ENCODE measurements around the gene ART4.

Gene ART4

GRCh38 chr12:14810167-14810952, 33.0 kb downstream of the ART4 start:
- no peak for DNase-seq

DNA sequence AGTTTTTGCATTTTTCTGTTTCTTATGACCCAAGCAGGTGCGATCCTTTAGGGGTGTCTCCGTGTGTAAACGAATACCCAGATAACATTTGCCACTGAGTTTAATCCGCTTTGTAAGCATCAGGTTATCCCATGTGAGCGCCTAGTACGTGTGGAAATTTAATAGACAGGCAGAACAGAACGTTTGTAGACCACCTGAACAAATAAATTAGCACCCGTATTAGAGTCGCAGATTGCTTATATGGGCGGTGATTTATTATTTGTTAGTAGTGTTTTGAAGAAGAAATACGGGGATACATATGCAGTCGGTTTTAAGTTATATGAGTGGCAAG, 39.5 kb downstream of the ART4 start:
- DNase-seq, result no peak

GRCh38 chr12:14803011-14803829, 40.1 kb downstream of the ART4 start, which contains the start of the genes C12orf60 and WBP11:
C12orf60 (plus strand) TSS chr12:14803670; CDS start chr12:14822936, 19,266 bp downstream.
WBP11 (minus strand) TSS chr12:14803478; CDS start chr12:14801383, 2,095 bp downstream.
- DNase-seq, result peak; percentile 96

- no peak for DNase-seq
Measured at GRCh38 chr12:14802721-14803010, 40.7 kb downstream of the ART4 start.

- no peak for DNase-seq
Measured at GRCh38 chr12:14802247-14802646, 41.1 kb downstream of the ART4 start.

GRCh38 chr12:14795028-14795448, 48.3 kb downstream of the ART4 start:
- DNase-seq, result no peak

GRCh38 chr12:14785568-14785967, 57.8 kb downstream of the ART4 start:
- no peak for DNase-seq

GRCh38 chr12:14784471-14784870, 58.9 kb downstream of the ART4 start:
- no peak for DNase-seq

DNA sequence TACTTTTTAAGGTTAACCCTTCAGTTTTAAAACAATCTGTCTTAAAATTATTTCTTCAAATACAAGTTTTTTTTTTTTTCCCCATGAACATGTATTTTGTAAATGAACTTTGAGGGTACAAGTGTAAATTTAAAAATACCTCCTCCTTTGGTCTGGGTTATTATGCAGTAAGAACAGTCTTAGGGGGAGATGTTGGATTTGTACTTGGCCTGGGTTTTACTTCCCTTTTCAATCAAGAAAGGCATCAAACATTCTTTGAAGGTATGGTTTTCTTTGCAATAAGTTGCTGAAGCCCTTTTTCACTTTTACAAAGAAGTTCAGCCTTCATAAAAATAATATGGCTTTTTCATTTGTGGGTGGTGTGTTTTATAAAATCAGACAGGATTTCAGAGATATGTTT, 60.6 kb downstream of the ART4 start:
- no peak for DNase-seq

- DNase-seq, result no peak
Measured at GRCh38 chr12:14781563-14781962, 61.8 kb downstream of the ART4 start.

- DNase-seq, result no peak
Measured at GRCh38 chr12:14780859-14781258, 62.5 kb downstream of the ART4 start.

- DNase-seq, result no peak
Measured at GRCh38 chr12:14779834-14780233, 63.5 kb downstream of the ART4 start.

DNA sequence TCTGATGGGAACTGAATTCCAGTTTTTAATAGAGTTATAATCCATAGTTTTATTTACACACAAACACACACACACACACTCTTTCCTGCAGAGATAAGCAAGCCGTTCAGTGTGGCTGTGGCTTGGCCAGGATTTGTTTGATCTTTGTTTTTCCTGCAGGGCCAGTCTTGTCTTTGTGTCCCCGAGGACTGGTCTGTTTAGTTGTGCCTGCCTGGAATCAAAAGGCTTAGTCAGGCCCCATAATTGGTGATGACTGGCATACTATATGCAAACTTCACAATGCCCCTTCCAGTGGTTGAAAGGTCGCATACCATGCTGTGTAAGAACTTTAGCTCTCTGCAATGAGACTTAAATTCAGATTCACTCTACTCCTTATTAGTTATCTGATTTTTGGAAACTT, 66.1 kb downstream of the ART4 start:
- no peak for DNase-seq

DNA sequence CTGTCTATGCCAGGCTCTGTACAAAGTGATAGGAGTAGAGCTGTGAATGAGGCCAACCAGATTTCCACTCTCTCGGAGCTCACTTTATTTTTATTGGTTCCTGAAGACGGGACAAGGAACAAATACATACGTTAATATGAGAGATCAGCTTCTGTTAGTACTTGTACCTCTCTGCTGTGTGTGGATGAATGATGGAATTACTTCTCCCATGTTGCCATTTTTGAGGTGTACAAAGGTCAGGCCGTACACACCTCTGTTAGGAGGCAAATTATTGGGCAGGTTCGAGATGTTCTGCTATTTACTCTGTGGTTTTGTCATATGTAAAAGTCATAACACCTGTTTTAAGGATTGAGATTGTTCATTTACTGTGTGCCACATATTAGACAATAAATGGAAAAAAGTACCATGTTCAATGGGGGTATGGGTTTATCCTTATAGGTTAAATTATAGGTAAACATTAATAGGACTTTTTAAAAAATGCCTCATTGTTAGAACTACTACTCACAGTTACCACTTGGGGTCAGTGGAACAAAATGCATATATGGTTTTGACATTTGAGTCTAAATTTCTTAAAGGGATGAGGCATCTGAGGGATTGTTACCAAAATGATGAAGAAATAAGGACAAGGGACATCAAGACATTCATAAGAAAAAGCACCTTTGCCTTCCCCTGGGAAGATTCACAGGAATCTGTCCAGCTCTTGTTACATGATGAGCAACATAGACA, 66.9 kb downstream of the ART4 start:
- no peak for DNase-seq

DNA sequence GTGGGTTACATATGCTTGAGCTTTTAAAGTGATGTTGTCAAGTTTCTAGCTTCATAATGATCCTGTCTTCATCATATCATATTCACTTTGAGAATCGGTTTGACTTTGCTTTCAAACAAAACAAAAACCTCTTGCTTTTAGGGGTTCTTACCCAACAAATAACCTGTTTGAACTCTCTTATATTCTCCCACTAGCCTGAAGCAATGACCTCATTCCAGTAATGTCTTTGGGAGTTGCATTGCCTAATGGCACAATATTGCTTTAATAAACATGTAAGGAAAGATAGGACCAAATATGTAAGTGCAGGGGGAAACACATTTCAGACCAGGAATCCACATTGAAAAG, 67.7 kb downstream of the ART4 start:
- DNase-seq, result no peak
